Peyer's patch (tissue), 4 donors: ENCODE results near the gene MAN1A2.

Experiments used
- POLR2A ChIP-seq, 2 donors: fragments of 450-650 bp; IDR thresholded peaks; one replicate each; pipeline ENCODE4 v1.5.1; 2017; ENCODE audit warnings: antibody characterized with exemption in 2 of 2, mild to moderate bottlenecking in 2 of 2, moderate library complexity in 2 of 2
- TF ChIP-seq, protein P1 (sequence below), 6 experiments: fragments of 450-650 bp in 4 of 6; fragments of 200-600 bp in 2 of 6; sonication (generic) in 1 of 6; IDR thresholded peaks; one replicate each; pipeline ENCODE4 v1.5.1; 2017 to 2019; ENCODE audit warnings: antibody characterized with exemption in 6 of 6, mild to moderate bottlenecking in 3 of 6, moderate library complexity in 1 of 6

- TF ChIP-seq, protein P1, sequence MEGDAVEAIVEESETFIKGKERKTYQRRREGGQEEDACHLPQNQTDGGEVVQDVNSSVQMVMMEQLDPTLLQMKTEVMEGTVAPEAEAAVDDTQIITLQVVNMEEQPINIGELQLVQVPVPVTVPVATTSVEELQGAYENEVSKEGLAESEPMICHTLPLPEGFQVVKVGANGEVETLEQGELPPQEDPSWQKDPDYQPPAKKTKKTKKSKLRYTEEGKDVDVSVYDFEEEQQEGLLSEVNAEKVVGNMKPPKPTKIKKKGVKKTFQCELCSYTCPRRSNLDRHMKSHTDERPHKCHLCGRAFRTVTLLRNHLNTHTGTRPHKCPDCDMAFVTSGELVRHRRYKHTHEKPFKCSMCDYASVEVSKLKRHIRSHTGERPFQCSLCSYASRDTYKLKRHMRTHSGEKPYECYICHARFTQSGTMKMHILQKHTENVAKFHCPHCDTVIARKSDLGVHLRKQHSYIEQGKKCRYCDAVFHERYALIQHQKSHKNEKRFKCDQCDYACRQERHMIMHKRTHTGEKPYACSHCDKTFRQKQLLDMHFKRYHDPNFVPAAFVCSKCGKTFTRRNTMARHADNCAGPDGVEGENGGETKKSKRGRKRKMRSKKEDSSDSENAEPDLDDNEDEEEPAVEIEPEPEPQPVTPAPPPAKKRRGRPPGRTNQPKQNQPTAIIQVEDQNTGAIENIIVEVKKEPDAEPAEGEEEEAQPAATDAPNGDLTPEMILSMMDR (IDR thresholded peaks at IDR 0.05): no peak
- TF ChIP-seq POLR2A (IDR thresholded peaks at IDR 0.05): no peak
Measured at GRCh38 chr1:117572546-117572945, 205.3 kb downstream of the MAN1A2 start.
